Right atrium auricular region (tissue), 2 donors: ENCODE data around the gene SLC1A4. TPM values are rescaled to one million over a fixed set of nuclear protein-coding genes. Genes with fewer than 3 reads are reported as not detected.

Experiments
- DNase-seq: peaks from one replicate; pipeline ENCODE4 v3.0.0-alpha.2; 2019; ENCODE audit warnings: low spot score
- H3K27ac ChIP-seq, 2 donors: fragments of 200-600 bp; sonication (generic); 1 replicate in 1 of 2; 2 replicates in 1 of 2; pipeline ENCODE4 v1.5.1; 2016 to 2019
- H3K27me3 ChIP-seq, 2 donors: fragments of 200-600 bp; sonication (generic); one replicate each; pipeline versions ENCODE4 v1.5.1 to v1.6.0; 2017 to 2019
- H3K36me3 ChIP-seq: fragments of 200-600 bp; sonication (generic); one replicate; pipeline ENCODE4 v1.5.1; 2016
- H3K4me1 ChIP-seq, 2 donors: fragments of 200-600 bp; sonication (generic); one replicate each; pipeline versions ENCODE4 v1.5.1 to v1.6.0; 2017 to 2019
- H3K4me3 ChIP-seq, 2 donors: fragments of 200-600 bp; sonication (generic); 1 replicate in 1 of 2; 2 replicates in 1 of 2; pipeline ENCODE4 v1.5.1; 2017 to 2019; ENCODE audit warnings: mild to moderate bottlenecking in 1 of 2, moderate library complexity in 1 of 2
- H3K9me3 ChIP-seq, 2 donors: fragments of 200-600 bp; sonication (generic); one replicate each; pipeline ENCODE4 v1.5.1; 2019
- total RNA-seq, 2 donors: library from RNA; depleted of rRNA; stranded (reverse); fragments of >200 nt; gene quantifications; one replicate each; pipeline ENCODE4 v1.1.0, GENCODE V29; 2016
- TF ChIP-seq, protein P1 (sequence below), 2 donors: fragments of 200-600 bp; sonication (generic); IDR thresholded peaks; one replicate each; pipeline ENCODE4 v1.5.1; 2019; ENCODE audit warnings: antibody characterized with exemption in 2 of 2

SLC1A4 gene
- total RNA-seq, 2 donors from 2014 or later = 2.2 to 6.0 TPM

DNA sequence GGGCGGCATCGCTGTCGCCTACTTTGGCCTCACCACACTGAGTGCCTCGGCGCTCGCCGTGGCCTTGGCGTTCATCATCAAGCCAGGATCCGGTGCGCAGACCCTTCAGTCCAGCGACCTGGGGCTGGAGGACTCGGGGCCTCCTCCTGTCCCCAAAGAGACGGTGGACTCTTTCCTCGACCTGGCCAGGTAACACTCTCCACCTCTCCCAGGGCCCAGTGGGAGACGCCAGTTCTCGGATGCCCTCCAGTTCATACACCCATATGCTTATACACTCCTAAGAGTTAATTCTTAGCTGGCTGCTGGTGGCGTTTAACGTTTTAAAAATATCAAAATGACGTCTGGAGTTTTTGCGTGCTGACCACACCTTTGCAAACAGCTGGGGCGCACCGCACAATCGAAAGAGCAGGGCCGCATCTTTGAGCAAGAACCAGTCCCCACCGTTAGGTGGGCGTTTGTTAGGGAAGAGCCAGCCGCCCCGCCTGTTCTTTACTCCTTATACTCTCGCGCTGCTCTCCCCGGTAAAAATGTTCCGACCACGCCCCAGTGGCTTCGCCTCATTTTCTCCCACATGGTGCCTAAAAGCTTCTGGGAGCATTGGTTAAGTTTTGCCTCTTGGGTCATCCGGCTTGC, 899 bp downstream of the SLC1A4 start:
- Histone ChIP-seq H3K4me1 (peaks cover 0 to 17% of the 10 kb centered on the region in 2 donors), H3K36me3 (no peaks in the 10 kb centered on the region), H3K27me3 (no peaks in the 10 kb centered on the region), H3K4me3 (peak overlapping the region; percentile 61 to 78), H3K9me3 (no peaks in the 10 kb centered on the region), H3K27ac (peak overlapping the region; percentile 1 to 4)
- TF ChIP-seq, protein P1, sequence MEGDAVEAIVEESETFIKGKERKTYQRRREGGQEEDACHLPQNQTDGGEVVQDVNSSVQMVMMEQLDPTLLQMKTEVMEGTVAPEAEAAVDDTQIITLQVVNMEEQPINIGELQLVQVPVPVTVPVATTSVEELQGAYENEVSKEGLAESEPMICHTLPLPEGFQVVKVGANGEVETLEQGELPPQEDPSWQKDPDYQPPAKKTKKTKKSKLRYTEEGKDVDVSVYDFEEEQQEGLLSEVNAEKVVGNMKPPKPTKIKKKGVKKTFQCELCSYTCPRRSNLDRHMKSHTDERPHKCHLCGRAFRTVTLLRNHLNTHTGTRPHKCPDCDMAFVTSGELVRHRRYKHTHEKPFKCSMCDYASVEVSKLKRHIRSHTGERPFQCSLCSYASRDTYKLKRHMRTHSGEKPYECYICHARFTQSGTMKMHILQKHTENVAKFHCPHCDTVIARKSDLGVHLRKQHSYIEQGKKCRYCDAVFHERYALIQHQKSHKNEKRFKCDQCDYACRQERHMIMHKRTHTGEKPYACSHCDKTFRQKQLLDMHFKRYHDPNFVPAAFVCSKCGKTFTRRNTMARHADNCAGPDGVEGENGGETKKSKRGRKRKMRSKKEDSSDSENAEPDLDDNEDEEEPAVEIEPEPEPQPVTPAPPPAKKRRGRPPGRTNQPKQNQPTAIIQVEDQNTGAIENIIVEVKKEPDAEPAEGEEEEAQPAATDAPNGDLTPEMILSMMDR (IDR thresholded peaks at IDR 0.05) = no peak
- no peak for DNase-seq

DNA sequence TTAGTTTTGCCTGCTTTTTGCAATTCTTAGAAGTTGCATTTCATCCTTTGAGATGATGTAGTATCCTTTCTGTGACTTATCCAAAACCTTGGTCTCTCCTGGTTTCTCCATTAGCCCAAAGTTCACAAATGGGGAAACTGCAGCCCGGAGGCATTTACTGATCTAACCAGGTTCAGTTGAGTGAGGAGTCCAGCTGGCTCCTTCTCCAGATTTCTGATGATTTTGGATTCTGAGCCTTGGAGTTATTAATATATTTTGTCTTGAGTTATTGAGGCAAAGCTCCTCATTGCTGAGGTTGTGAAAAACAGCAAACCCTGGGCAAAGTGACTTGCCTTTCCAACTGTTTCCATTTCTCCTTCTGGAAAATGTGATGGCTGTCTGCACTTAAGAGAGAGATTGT, 1.7 kb downstream of the SLC1A4 start:
- Histone ChIP-seq H3K4me1 (peaks cover 0 to 17% of the 10 kb centered on the region in 2 donors), H3K27ac (no peak overlapping the region), H3K27me3 (no peaks in the 10 kb centered on the region), H3K36me3 (no peaks in the 10 kb centered on the region), H3K9me3 (no peaks in the 10 kb centered on the region), H3K4me3 (peak overlapping the region in 1 of 2 donors; percentile 78)
- TF ChIP-seq, protein P1 (IDR thresholded peaks at IDR 0.05) = no peak
- DNase-seq = no peak

DNA sequence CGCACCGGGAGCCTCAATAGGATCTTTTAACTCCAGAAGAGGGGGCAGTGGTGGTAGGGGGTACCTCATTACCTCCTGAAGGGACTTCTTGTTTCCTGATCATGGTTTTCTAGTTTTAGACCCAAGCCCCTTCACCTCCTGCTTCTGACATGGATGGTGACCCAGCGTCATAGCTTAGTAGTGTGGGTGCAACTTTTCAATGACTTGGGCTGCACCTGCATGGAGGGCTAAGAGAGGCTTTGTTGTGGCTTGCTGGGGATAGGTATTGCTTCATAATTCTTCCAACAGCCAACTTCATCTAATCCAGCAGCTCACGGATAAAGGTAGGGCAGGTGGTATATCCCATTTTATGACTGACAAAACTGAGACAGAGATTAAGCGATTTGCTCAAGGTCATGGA, 3.0 kb downstream of the SLC1A4 start:
- Histone ChIP-seq H3K27me3 (no peaks in the 10 kb centered on the region), H3K9me3 (no peaks in the 10 kb centered on the region), H3K4me3 (no peak overlapping the region), H3K27ac (no peak overlapping the region), H3K4me1 (peaks cover 0 to 14% of the 10 kb centered on the region in 2 donors), H3K36me3 (no peaks in the 10 kb centered on the region)
- TF ChIP-seq, protein P1 (IDR thresholded peaks at IDR 0.05) = no peak
- DNase-seq = no peak

DNA sequence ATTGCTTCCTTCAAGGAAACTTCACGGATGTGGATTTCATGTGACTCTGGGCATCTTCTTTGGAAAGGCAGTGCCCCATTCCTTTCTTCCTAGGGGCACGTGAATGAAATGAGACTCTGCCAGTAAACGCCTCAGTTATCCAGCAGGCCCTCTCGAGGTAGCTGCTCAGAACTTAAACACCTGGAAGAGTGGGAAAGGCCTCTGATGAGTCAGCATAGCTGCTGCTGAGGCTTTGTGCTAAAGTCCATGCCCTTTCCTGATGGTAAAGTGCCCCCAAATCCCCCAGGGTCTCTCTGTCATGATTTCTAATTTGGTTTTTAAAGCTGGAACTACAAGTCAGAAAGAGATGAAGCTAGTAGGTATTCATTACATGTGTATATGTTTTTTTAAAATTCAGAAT, 3.8 kb downstream of the SLC1A4 start:
- Histone ChIP-seq H3K27ac (no peak overlapping the region), H3K4me3 (no peak overlapping the region), H3K4me1 (peaks cover 0 to 13% of the 10 kb centered on the region in 2 donors), H3K27me3 (no peaks in the 10 kb centered on the region), H3K9me3 (no peaks in the 10 kb centered on the region), H3K36me3 (no peaks in the 10 kb centered on the region)
- no peak for DNase-seq
- TF ChIP-seq, protein P1 (IDR thresholded peaks at IDR 0.05) = no peak

DNA sequence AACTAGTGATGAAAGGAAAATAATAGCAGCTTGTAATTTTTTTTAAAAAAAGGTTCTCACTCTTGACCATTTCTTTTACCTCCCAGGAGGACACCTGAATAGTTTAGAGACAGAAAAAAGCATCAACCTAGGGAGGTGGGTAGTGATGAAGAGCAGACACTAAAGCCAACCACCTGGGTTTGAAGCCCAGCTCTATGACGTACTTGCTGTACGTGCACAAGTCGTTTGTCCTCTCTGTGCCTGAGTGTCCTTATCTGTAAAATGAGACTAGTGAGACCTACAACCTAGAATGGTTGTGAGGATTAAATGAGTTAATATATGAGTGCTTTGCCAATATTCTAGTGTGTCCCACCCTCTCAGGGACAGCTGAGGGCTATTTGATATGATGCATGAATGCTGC, 5.8 kb downstream of the SLC1A4 start:
- H3K4me1 ChIP-seq = peaks cover 0 to 24% of the 10 kb centered on the region in 2 donors
- TF ChIP-seq, protein P1 (IDR thresholded peaks at IDR 0.05) = no peak
- no peak overlapping the region for H3K27ac ChIP-seq
- H3K9me3 ChIP-seq = no peaks in the 10 kb centered on the region
- DNase-seq = no peak
- H3K4me3 ChIP-seq = no peak overlapping the region
- H3K36me3 ChIP-seq = no peaks in the 10 kb centered on the region
- H3K27me3 ChIP-seq = no peaks in the 10 kb centered on the region

DNA sequence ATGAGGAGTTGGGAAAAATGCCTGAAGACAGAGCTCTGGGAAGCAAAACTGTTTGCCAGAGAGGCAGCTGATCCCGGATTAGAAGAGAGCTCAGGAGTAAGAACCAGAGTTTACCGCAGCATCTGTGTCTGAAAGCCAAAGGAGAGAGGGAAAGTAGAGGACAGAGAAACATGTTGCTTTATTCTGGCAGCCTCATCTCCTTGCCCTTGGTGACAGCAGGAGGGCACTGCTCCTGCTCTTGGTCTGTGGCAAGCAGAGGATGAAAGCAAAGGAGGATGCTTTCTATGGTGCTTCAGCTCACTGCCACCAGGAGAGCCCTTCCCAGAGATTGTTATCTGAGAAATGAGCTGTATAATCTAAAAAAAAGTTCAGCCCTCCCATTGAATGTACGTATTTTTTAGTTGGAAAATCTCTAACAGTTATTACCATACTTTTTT, 7.7 kb downstream of the SLC1A4 start:
- Histone ChIP-seq H3K9me3 (no peaks in the 10 kb centered on the region), H3K4me1 (peaks cover 0 to 15% of the 10 kb centered on the region in 2 donors), H3K36me3 (no peaks in the 10 kb centered on the region), H3K4me3 (no peak overlapping the region), H3K27ac (no peak overlapping the region), H3K27me3 (no peaks in the 10 kb centered on the region)
- DNase-seq = no peak
- TF ChIP-seq, protein P1 (IDR thresholded peaks at IDR 0.05) = no peak
